SH-SY5Y (cell line): Measurements from ENCODE around the gene DBN1.

Experiments used
- GATA2 ChIP-seq: IDR thresholded peaks from 2 replicates; pipeline ENCODE4 v1.6.1; 2011; ENCODE audit warnings: mild to moderate bottlenecking, low read depth, low read length
- GATA3 ChIP-seq: IDR thresholded peaks from 2 replicates; pipeline ENCODE4 v1.6.1; 2011; ENCODE audit warnings: low read depth, mild to moderate bottlenecking, low read length, moderate library complexity

DNA sequence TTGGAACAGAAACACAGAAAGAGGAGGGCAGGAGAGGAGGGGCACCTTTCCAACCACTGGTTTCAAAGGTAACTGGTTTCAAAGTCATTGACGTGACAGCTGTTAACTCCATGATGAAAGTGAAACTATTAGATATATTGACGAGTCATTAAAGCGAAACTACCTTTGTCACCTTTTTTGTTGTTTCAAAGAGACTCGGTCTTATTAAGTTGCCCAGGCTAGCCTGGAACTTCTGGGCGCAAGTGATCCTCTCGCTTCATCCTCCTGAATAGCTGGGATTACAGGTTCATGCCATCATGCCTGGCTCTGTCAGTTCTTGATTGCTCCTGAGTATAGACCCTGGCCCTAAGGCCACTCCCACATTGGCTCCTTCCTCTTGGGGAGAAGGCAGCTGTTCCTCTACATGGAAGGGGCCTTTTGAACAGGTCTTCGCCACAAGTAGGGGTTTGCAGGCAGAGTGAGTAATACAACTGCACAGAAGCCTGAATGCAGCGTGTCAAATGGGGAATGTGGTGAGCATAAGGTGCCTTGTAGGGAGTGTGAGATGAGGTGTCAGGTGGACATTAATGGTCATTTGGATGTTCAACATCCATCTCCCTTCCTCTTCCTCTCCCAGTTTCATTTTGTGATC, 60.7 kb downstream of the DBN1 start:
- no peak for TF ChIP-seq GATA2
- TF ChIP-seq GATA3, result no peak
